ENCODE measurements around the gene PIGV.

- TF ChIP-seq EP300 (IDR thresholded peaks at IDR 0.05), result no peak
- TF ChIP-seq CTCF (IDR thresholded peaks at IDR 0.05), result no peak
- TF ChIP-seq POLR2AphosphoS5 (IDR thresholded peaks at IDR 0.05), result no peak
These were observed 6.6 kb downstream of the PIGV start for GRCh38 chr1:26794391-26794790.

Data from stomach (tissue), 4 donors.